CD4-positive, alpha-beta memory T cell (primary cell): ENCODE measurements around the gene BRIP1. TPM values are rescaled to one million over a fixed set of nuclear protein-coding genes. Genes with fewer than 3 reads are reported as not detected.

ENCODE experiments used
- CTCF ChIA-PET: fragments of 350-600 bp; sonication (Branson Sonifier 250); formaldehyde crosslinking; loops from one replicate; lab custom pipeline; 2021; ENCODE audit warnings: inconsistent platforms; ENCODE audit not compliant: partially characterized antibody; lab: Charles Lee
- POLR2A ChIA-PET: fragments of 350-600 bp; sonication (Branson Sonifier 250); formaldehyde crosslinking; loops from one replicate; lab custom pipeline; 2021; ENCODE audit not compliant: partially characterized antibody; lab: Charles Lee
- DNase-seq, 5 donors: peaks; one replicate each; pipeline versions ENCODE4 v3.0.0 to v3.0.0-alpha.2; 2020 to 2022; ENCODE audit warnings: mixed read lengths in 1 of 5
- H3K27ac ChIP-seq: one replicate; pipeline ENCODE4 v1.7.0; 2013; ENCODE audit warnings: low read depth, low read length
- H3K27me3 ChIP-seq: 2 replicates; pipeline ENCODE4 v1.7.0; 2013; ENCODE audit warnings: mild to moderate bottlenecking, low read length, moderate library complexity; ENCODE audit not compliant: insufficient read depth
- H3K36me3 ChIP-seq: 2 replicates; pipeline ENCODE4 v1.7.0; 2013; ENCODE audit warnings: mild to moderate bottlenecking, low read length, moderate library complexity; ENCODE audit not compliant: insufficient read depth
- H3K4me1 ChIP-seq: 2 replicates; pipeline ENCODE4 v1.7.0; 2013; ENCODE audit warnings: mild to moderate bottlenecking, low read length, moderate library complexity; ENCODE audit not compliant: insufficient read depth
- H3K4me3 ChIP-seq, 2 donors: one replicate each; pipeline ENCODE4 v1.7.0; 2013; ENCODE audit warnings: low read length in 2 of 2, mild to moderate bottlenecking in 1 of 2
- H3K9me3 ChIP-seq, 2 donors: one replicate each; pipeline ENCODE4 v1.7.0; 2013; ENCODE audit warnings: low read length in 2 of 2, control low read depth in 1 of 2; ENCODE audit not compliant: control insufficient read depth in 1 of 2
- H3K27ac Mint-ChIP-seq, 7 donors: one replicate each; pipeline ENCODE4 v1.8.0; 2020 to 2021; ENCODE audit warnings: mixed read lengths in 7 of 7, mild to moderate bottlenecking in 6 of 7, inconsistent platforms in 3 of 7, moderate library complexity in 3 of 7
- H3K27me3 Mint-ChIP-seq, 2 donors: one replicate each; pipeline ENCODE4 v1.8.0; 2020 to 2021; ENCODE audit warnings: mixed read lengths in 2 of 2
- H3K36me3 Mint-ChIP-seq, 2 donors: one replicate each; pipeline ENCODE4 v1.8.0; 2020 to 2021; ENCODE audit warnings: mixed read lengths in 2 of 2, inconsistent platforms in 1 of 2, mild to moderate bottlenecking in 1 of 2
- H3K4me1 Mint-ChIP-seq, 4 donors: one replicate each; pipeline ENCODE4 v1.8.0; 2020 to 2021; ENCODE audit warnings: mixed read lengths in 4 of 4, mild to moderate bottlenecking in 1 of 4
- H3K4me3 Mint-ChIP-seq, 8 donors: one replicate each; pipeline ENCODE4 v1.8.0; 2020 to 2021; ENCODE audit warnings: mixed read lengths in 8 of 8, mild to moderate bottlenecking in 7 of 8, moderate library complexity in 6 of 8, inconsistent platforms in 3 of 8
- H3K9me3 Mint-ChIP-seq, 8 donors: one replicate each; pipeline ENCODE4 v1.8.0; 2020 to 2021; ENCODE audit warnings: mixed read lengths in 8 of 8, mild to moderate bottlenecking in 5 of 8, inconsistent platforms in 3 of 8, moderate library complexity in 1 of 8
- intact Hi-C: fragments of 100-400 bp; cut with micrococcal nuclease; formaldehyde crosslinking; loops from one replicate; pipeline ENCODE4 v1.15.1; 2023
- polyA plus RNA-seq, 2 donors: library from polyadenylated mRNA; unstranded; fragments of 300-500 nt; fragmentation: Illumina TruSeq; gene quantifications; one replicate each; pipeline ENCODE4 v1.2.3, GENCODE V29; 2021
- total RNA-seq, 2 experiments: library from RNA; stranded (reverse); gene quantifications; one replicate each; pipeline ENCODE4 v1.2.3, GENCODE V29; 2021

Gene BRIP1
- total and polyA plus RNA-seq, 4 experiments from 2014 or later, result 0.31 to 1.7 (median 1.3) TPM

DNA sequence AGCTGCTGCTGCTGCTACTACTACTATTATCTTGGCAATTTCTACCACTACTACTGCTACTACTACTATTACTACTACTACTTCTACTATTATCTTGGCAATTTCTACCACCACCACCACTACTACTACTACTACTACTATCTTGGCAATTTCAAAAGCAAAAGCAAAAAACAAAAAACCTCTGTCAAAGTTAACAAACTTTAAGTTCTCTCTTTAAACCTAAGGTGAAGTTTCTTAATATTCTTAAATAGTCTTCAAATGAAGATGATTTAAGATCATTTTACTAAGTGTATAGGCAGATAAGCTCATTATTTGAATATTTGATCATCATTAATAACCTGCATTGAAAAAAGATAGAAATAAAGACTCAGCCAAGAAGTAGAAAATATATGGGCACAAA lies 118.5 kb downstream of the BRIP1 start:
- no peaks in the 10 kb centered on the region for H3K4me1 ChIP-seq
- intact Hi-C loops, result no loop called here
- H3K27ac ChIP-seq, result no peak overlapping the region
- H3K9me3 ChIP-seq, result no peaks in the 10 kb centered on the region
- POLR2A ChIA-PET, result no interaction called here
- H3K9me3 Mint-ChIP-seq, result peaks cover 0 to 12% (median 5%) of the 10 kb centered on the region in 8 donors
- no peak overlapping the region for H3K27ac Mint-ChIP-seq
- H3K27me3 Mint-ChIP-seq, result no peaks in the 10 kb centered on the region
- no peak overlapping the region for H3K4me3 ChIP-seq
- peaks cover 12 to 31% of the 10 kb centered on the region in 2 donors for H3K36me3 Mint-ChIP-seq
- H3K4me1 Mint-ChIP-seq, result no peaks in the 10 kb centered on the region
- CTCF ChIA-PET, result no interaction called here
- H3K27me3 ChIP-seq, result no peaks in the 10 kb centered on the region
- no peak overlapping the region for H3K4me3 Mint-ChIP-seq
- DNase-seq, result no peak
- no peaks in the 10 kb centered on the region for H3K36me3 ChIP-seq

DNA sequence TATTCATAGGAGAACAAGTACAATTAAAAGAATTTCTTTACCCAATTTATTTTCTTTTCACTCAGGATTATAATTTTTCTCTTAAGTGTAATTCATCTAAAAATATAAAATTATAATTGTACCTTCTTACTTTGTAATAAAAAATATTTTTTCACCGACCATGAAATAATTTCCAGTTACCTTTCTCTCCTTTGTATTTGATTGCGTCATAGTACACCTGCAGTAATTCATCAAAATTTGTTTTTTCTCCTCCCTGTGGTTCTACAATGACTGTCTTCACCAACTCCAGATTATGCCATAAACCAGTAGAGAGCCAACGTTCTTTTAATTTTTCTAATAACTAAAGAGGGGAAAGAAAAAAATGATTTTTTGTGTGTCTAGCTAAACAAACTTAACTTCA lies 119.1 kb downstream of the BRIP1 start:
- no peaks in the 10 kb centered on the region for H3K27me3 ChIP-seq
- Mint-ChIP-seq H3K9me3 (peaks cover 0 to 13% (median 5%) of the 10 kb centered on the region in 8 donors), H3K27me3 (no peaks in the 10 kb centered on the region), H3K27ac (no peak overlapping the region), H3K4me1 (no peaks in the 10 kb centered on the region), H3K4me3 (no peak overlapping the region), H3K36me3 (peaks cover 12 to 35% of the 10 kb centered on the region in 2 donors)
- no peaks in the 10 kb centered on the region for H3K4me1 ChIP-seq
- no peak overlapping the region for H3K27ac ChIP-seq
- intact Hi-C loops, result no loop called here
- DNase-seq, result no peak
- ChIA-PET CTCF (no interaction called here), POLR2A (no interaction called here)
- H3K36me3 ChIP-seq, result peaks cover under 1% of the 10 kb centered on the region
- H3K9me3 ChIP-seq, result no peaks in the 10 kb centered on the region
- no peak overlapping the region for H3K4me3 ChIP-seq

DNA sequence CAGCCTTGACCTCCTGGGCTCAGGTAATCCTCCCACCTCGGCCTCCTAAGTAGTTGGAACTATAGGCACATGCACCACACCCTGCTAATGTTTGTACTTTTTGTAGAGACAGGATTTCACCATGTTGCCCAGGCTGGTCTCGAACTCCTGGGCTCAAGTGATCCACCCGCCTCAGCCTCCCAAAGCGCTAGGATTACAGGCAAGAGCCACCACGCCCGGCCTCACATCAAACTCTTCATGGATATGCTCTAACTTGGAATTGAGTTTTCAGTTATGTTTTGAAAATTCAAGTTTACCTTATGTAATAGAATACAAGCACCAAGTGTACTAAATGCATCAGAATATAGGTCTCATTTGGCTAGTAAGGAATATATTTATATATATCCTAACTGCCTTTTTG lies 119.6 kb downstream of the BRIP1 start:
- ChIA-PET CTCF (no interaction called here), POLR2A (no interaction called here)
- H3K36me3 ChIP-seq, result peaks cover 6% of the 10 kb centered on the region
- no peaks in the 10 kb centered on the region for H3K27me3 ChIP-seq
- H3K9me3 Mint-ChIP-seq, result peaks cover 0 to 13% (median 5%) of the 10 kb centered on the region in 8 donors
- no peak for DNase-seq
- H3K27ac ChIP-seq, result no peak overlapping the region
- no peaks in the 10 kb centered on the region for H3K4me1 ChIP-seq
- H3K36me3 Mint-ChIP-seq, result peaks cover 12 to 35% of the 10 kb centered on the region in 2 donors
- H3K9me3 ChIP-seq, result no peaks in the 10 kb centered on the region
- H3K27ac Mint-ChIP-seq, result no peak overlapping the region
- H3K4me3 Mint-ChIP-seq, result no peak overlapping the region
- H3K4me3 ChIP-seq, result no peak overlapping the region
- no peaks in the 10 kb centered on the region for H3K4me1 Mint-ChIP-seq
- intact Hi-C loops, result no loop called here
- H3K27me3 Mint-ChIP-seq, result no peaks in the 10 kb centered on the region

DNA sequence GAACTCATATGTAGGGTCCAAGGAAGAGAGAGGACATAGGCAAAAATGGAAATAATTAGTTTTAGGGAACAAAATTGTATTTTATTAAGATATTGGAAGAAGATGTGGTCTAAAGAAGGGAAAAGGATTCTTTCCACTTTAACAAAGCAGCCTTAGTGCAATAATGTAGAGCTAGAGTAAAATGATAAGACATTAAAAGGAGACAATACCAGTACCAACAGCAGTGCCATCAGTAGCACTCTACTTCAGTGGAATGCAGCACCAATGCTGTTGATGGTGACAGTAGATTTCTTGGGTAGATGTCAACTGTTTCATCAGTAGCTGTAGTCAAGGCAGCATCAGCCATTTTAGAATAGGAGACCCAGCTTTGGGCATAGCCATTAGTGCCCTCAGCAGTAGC lies 124.3 kb downstream of the BRIP1 start:
- Mint-ChIP-seq H3K36me3 (peaks cover 19 to 38% of the 10 kb centered on the region in 2 donors), H3K9me3 (peaks cover 0 to 20% (median 7%) of the 10 kb centered on the region in 8 donors), H3K4me3 (no peak overlapping the region), H3K27me3 (no peaks in the 10 kb centered on the region), H3K4me1 (no peaks in the 10 kb centered on the region), H3K27ac (no peak overlapping the region)
- Histone ChIP-seq H3K4me3 (no peak overlapping the region), H3K4me1 (no peaks in the 10 kb centered on the region), H3K9me3 (no peaks in the 10 kb centered on the region), H3K36me3 (peaks cover 6% of the 10 kb centered on the region), H3K27me3 (no peaks in the 10 kb centered on the region), H3K27ac (no peak overlapping the region)
- ChIA-PET POLR2A (no interaction called here), CTCF (no interaction called here)
- intact Hi-C loops, result no loop called here
- no peak for DNase-seq

DNA sequence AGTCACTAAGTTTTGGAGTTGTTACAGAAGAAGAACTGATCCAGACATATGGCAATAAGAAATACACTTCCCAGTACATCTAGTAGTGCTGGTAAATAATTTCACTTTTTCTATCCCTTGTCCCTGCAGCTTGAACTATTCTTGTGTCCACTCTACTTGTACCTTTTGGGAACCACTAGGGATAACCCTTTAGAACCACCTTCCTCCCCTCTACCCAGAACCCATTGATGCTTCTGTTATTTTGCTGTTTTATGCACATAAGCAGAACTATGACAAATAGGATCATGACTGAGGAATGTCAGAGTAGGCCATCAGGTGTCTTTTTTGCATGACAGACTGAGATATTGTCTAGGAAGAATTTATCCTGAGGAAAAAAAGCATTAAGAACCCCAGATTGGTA lies 125.1 kb downstream of the BRIP1 start:
- peaks cover 0 to 20% (median 7%) of the 10 kb centered on the region in 8 donors for H3K9me3 Mint-ChIP-seq
- H3K4me3 Mint-ChIP-seq, result no peak overlapping the region
- ChIA-PET CTCF (no interaction called here), POLR2A (no interaction called here)
- DNase-seq, result no peak
- peaks cover 19 to 38% of the 10 kb centered on the region in 2 donors for H3K36me3 Mint-ChIP-seq
- no peaks in the 10 kb centered on the region for H3K4me1 Mint-ChIP-seq
- H3K4me1 ChIP-seq, result no peaks in the 10 kb centered on the region
- no peaks in the 10 kb centered on the region for H3K9me3 ChIP-seq
- H3K4me3 ChIP-seq, result no peak overlapping the region
- no peak overlapping the region for H3K27ac Mint-ChIP-seq
- no peaks in the 10 kb centered on the region for H3K27me3 ChIP-seq
- H3K27me3 Mint-ChIP-seq, result no peaks in the 10 kb centered on the region
- intact Hi-C loops, result no loop called here
- peaks cover 6% of the 10 kb centered on the region for H3K36me3 ChIP-seq
- no peak overlapping the region for H3K27ac ChIP-seq

DNA sequence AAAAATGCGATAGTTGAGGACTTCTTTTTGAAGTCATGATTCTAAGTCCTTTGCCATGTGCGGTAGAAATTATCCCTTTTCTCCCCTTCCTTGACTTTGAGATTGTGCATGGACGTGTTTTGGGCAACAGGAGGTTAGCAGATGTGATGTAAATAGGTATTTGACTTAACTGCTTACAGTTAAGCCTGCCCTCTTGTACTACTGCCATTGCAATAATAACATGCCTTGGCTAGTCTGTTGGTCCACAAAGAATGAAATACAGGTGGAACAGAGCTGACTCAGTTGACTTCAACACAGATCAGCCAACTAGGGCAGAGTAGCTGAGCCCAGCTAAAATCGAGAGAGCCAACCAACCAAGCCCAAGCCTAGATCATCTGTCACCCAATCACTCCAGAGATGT lies 125.5 kb downstream of the BRIP1 start:
- no peak overlapping the region for H3K4me3 ChIP-seq
- intact Hi-C loops, result no loop called here
- peaks cover 19 to 38% of the 10 kb centered on the region in 2 donors for H3K36me3 Mint-ChIP-seq
- no peaks in the 10 kb centered on the region for H3K9me3 ChIP-seq
- no peaks in the 10 kb centered on the region for H3K4me1 ChIP-seq
- CTCF ChIA-PET, result no interaction called here
- H3K27me3 ChIP-seq, result no peaks in the 10 kb centered on the region
- H3K4me3 Mint-ChIP-seq, result no peak overlapping the region
- H3K9me3 Mint-ChIP-seq, result peaks cover 0 to 20% (median 7%) of the 10 kb centered on the region in 8 donors
- no peaks in the 10 kb centered on the region for H3K27me3 Mint-ChIP-seq
- H3K27ac ChIP-seq, result no peak overlapping the region
- H3K4me1 Mint-ChIP-seq, result no peaks in the 10 kb centered on the region
- POLR2A ChIA-PET, result no interaction called here
- H3K36me3 ChIP-seq, result peaks cover 6% of the 10 kb centered on the region
- DNase-seq, result no peak
- H3K27ac Mint-ChIP-seq, result no peak overlapping the region

DNA sequence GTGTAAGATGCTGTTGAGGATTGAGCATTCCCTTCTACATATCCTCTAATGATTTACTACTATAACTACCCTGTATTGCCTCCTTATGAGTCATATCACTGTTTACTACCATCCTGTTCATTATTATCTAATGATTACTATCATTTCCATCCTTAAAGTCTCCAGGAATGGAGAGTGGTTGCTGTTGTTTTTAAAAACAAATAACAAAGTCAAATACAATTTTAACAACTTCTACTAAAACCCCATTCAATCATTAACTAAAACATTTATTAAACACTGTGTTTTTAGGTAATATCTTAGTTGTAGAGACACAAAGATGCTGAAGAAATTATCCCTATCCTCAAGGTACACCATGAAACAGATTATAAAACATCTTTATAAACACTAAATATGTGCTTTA lies 126.9 kb downstream of the BRIP1 start:
- Histone ChIP-seq H3K9me3 (no peaks in the 10 kb centered on the region), H3K4me1 (no peaks in the 10 kb centered on the region), H3K27ac (no peak overlapping the region), H3K4me3 (no peak overlapping the region), H3K36me3 (peaks cover 6% of the 10 kb centered on the region), H3K27me3 (no peaks in the 10 kb centered on the region)
- Mint-ChIP-seq H3K9me3 (peaks cover 0 to 15% (median 6%) of the 10 kb centered on the region in 8 donors), H3K27me3 (no peaks in the 10 kb centered on the region), H3K27ac (no peak overlapping the region), H3K36me3 (peaks cover 13 to 30% of the 10 kb centered on the region in 2 donors), H3K4me1 (no peaks in the 10 kb centered on the region), H3K4me3 (no peak overlapping the region)
- intact Hi-C loops, result no loop called here
- ChIA-PET POLR2A (no interaction called here), CTCF (no interaction called here)
- no peak for DNase-seq

DNA sequence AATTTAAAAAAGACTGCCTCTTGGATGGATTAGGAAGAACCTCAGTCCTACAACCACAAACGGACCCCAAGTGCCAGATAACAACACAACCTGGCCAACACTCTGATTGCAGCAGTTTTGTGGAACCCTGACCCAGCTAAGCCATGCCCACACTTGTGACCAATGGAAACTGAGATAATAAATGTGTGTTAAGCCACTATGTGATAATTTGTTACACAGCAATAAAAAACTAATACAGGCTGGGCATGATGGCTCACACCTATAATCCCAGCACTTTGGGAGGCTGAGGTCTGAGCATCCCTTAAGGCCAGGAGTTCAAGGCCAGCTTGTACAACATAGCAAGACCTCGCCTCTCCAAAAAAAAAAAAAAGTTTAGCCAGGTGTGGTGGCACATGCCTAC lies 127.5 kb downstream of the BRIP1 start:
- Mint-ChIP-seq H3K27ac (no peak overlapping the region), H3K4me3 (no peak overlapping the region), H3K9me3 (peaks cover 0 to 15% (median 3%) of the 10 kb centered on the region in 8 donors), H3K4me1 (no peaks in the 10 kb centered on the region), H3K36me3 (peaks cover 9 to 24% of the 10 kb centered on the region in 2 donors), H3K27me3 (no peaks in the 10 kb centered on the region)
- Histone ChIP-seq H3K36me3 (peaks cover 6% of the 10 kb centered on the region), H3K4me1 (no peaks in the 10 kb centered on the region), H3K4me3 (no peak overlapping the region), H3K9me3 (no peaks in the 10 kb centered on the region), H3K27me3 (no peaks in the 10 kb centered on the region), H3K27ac (no peak overlapping the region)
- ChIA-PET CTCF (no interaction called here), POLR2A (no interaction called here)
- intact Hi-C loops, result no loop called here
- DNase-seq, result no peak
